GM18526 (cell line): ENCODE measurements around the gene FGF12.

Source experiments
- POLR2A ChIP-seq: IDR thresholded peaks from 3 replicates; pipeline ENCODE4 v1.6.1; 2011; ENCODE audit not compliant: insufficient read length; ENCODE audit errors: extremely low read depth

Gene FGF12

GRCh38 chr3:192373586-192373985 lies 353.8 kb downstream of the FGF12 start:
- TF ChIP-seq POLR2A, result no peak

- TF ChIP-seq POLR2A, result no peak
Measured at GRCh38 chr3:192373032-192373431, 354.3 kb downstream of the FGF12 start.

GRCh38 chr3:192372616-192373015 lies 354.7 kb downstream of the FGF12 start:
- TF ChIP-seq POLR2A, result no peak

- no peak for TF ChIP-seq POLR2A
Measured at GRCh38 chr3:192371870-192372400, 355.4 kb downstream of the FGF12 start.

GRCh38 chr3:192367616-192368015 lies 359.7 kb downstream of the FGF12 start:
- TF ChIP-seq POLR2A, result no peak

GRCh38 chr3:192366916-192367315 lies 360.4 kb downstream of the FGF12 start:
- no peak for TF ChIP-seq POLR2A

- TF ChIP-seq POLR2A, result no peak
Measured at GRCh38 chr3:192365571-192365970, 361.8 kb downstream of the FGF12 start.

GRCh38 chr3:192364316-192364715 lies 363.0 kb downstream of the FGF12 start:
- TF ChIP-seq POLR2A, result no peak

- TF ChIP-seq POLR2A, result no peak
Measured at GRCh38 chr3:192354687-192355086, 372.7 kb downstream of the FGF12 start.

GRCh38 chr3:192352142-192352541 lies 375.2 kb downstream of the FGF12 start:
- TF ChIP-seq POLR2A, result no peak

- TF ChIP-seq POLR2A, result no peak
Measured at GRCh38 chr3:192351441-192351840, 375.9 kb downstream of the FGF12 start.

- no peak for TF ChIP-seq POLR2A
Measured at GRCh38 chr3:192340031-192340430, 387.3 kb downstream of the FGF12 start.

GRCh38 chr3:192339214-192339613 lies 388.1 kb downstream of the FGF12 start:
- TF ChIP-seq POLR2A, result no peak

- TF ChIP-seq POLR2A, result no peak
Measured at GRCh38 chr3:192336286-192336685, 391.1 kb downstream of the FGF12 start.

GRCh38 chr3:192332386-192333291 lies 394.7 kb downstream of the FGF12 start:
- TF ChIP-seq POLR2A, result no peak

GRCh38 chr3:192331749-192332385 lies 395.5 kb downstream of the FGF12 start:
- no peak for TF ChIP-seq POLR2A
